ENCODE results near the gene RGS18. TPM values are rescaled to one million over a fixed set of nuclear protein-coding genes. Genes with fewer than 3 reads are reported as not detected.

Gene RGS18
- not detected in 5 replicates for total RNA-seq (2022; extraction: Qiagen RNA extraction)

GRCh38 chr1:192158181-192158580, at the start of gene RGS18:
Gene RGS18, plus strand, starts transcription at chr1:192158462. Its CDS starts 176 bp downstream, at chr1:192158638.

Other genes with a start within 250 kb of the RGS18 start
- gene RGS21, start 158.5 kb downstream of the RGS18 start, total RNA-seq (2022; extraction: Qiagen RNA extraction): not detected in 5 replicates